SK-N-SH treated with all-trans-retinoic acid at 6 μM for 48 hours (cell line): ENCODE results near the gene MAB21L4.

Source experiments
- ATAC-seq: fragments of 200-7000 bp; cut with Tn5 transposase; 3 replicates; pipeline ENCODE4 v1.9.1; 2020; ENCODE audit warnings: mild to moderate bottlenecking, moderate library complexity
- ARNTL ChIP-seq: fragments of 450-650 bp; formaldehyde crosslinking; IDR thresholded peaks from 2 replicates; pipeline ENCODE4 v1.5.0; 2020; ENCODE audit warnings: low read depth, mild to moderate bottlenecking, moderate library complexity, borderline replicate concordance
- BACH2 ChIP-seq: fragments of 250-450 bp; sonication (Bioruptor Pico); IDR thresholded peaks from 2 replicates; pipeline ENCODE4 v1.9.0; 2021; ENCODE audit warnings: mild to moderate bottlenecking, borderline replicate concordance
- CSDC2 ChIP-seq: fragments of 250-450 bp; sonication (Bioruptor Pico); IDR thresholded peaks from 2 replicates; pipeline ENCODE4 v1.5.0; 2020; ENCODE audit warnings: mild to moderate bottlenecking, moderate library complexity
- GLIS3 ChIP-seq: fragments of 250-450 bp; sonication (Bioruptor Pico); IDR thresholded peaks from 2 replicates; pipeline ENCODE4 v1.5.0; 2020; ENCODE audit warnings: mild to moderate bottlenecking, moderate library complexity
- ISL1 ChIP-seq: fragments of 250-450 bp; sonication (Bioruptor Pico); IDR thresholded peaks from 2 replicates; pipeline ENCODE4 v2.1.2; 2022; ENCODE audit warnings: mild to moderate bottlenecking, moderate library complexity
- OSR1 ChIP-seq: fragments of 250-450 bp; sonication (Bioruptor Pico); IDR thresholded peaks from 2 replicates; pipeline ENCODE4 v1.8.0; 2022; ENCODE audit warnings: moderate library complexity, mild to moderate bottlenecking, inconsistent platforms
- PPARA ChIP-seq: fragments of 250-450 bp; sonication (Bioruptor Pico); IDR thresholded peaks from 2 replicates; pipeline ENCODE4 v1.5.0; 2020; ENCODE audit warnings: mild to moderate bottlenecking, borderline replicate concordance
- RARB ChIP-seq: fragments of 250-450 bp; sonication (Bioruptor Pico); IDR thresholded peaks from 2 replicates; pipeline ENCODE4 v1.8.0; 2021; ENCODE audit warnings: mild to moderate bottlenecking, moderate library complexity
- SNAI2 ChIP-seq: fragments of 250-450 bp; sonication (Bioruptor Pico); IDR thresholded peaks from 2 replicates; pipeline ENCODE4 v1.5.0; 2020; ENCODE audit warnings: mild to moderate bottlenecking, moderate library complexity
- ZC3H10 ChIP-seq: fragments of 250-450 bp; sonication (Bioruptor Pico); IDR thresholded peaks from 2 replicates; pipeline ENCODE4 v1.5.1; 2021; ENCODE audit warnings: mild to moderate bottlenecking, moderate library complexity
- ZFP3 ChIP-seq: fragments of 250-450 bp; sonication (Bioruptor Pico); IDR thresholded peaks from 2 replicates; pipeline ENCODE4 v1.5.0; 2020; ENCODE audit warnings: mild to moderate bottlenecking, moderate library complexity
- ZNF565 ChIP-seq: fragments of 450-650 bp; formaldehyde crosslinking; conservative IDR thresholded peaks from 2 replicates; pipeline ENCODE4 v1.5.0; 2020; ENCODE audit warnings: low read depth, mild to moderate bottlenecking, moderate library complexity
- ZNF8 ChIP-seq: fragments of 450-650 bp; formaldehyde crosslinking; IDR thresholded peaks from 2 replicates; pipeline ENCODE4 v1.5.0; 2020; ENCODE audit warnings: mild to moderate bottlenecking, moderate library complexity
- TF ChIP-seq, protein P1 (sequence below): fragments of 250-450 bp; sonication (Bioruptor Pico); IDR thresholded peaks from 2 replicates; pipeline ENCODE4 v1.5.1; 2021; ENCODE audit warnings: mild to moderate bottlenecking, moderate library complexity
- TF ChIP-seq, protein P2 (sequence below): fragments of 250-450 bp; sonication (Bioruptor Pico); IDR thresholded peaks from 2 replicates; pipeline ENCODE4 v1.5.0; 2020; ENCODE audit warnings: mild to moderate bottlenecking, moderate library complexity
- TF ChIP-seq, protein P3 (sequence below): fragments of 250-450 bp; sonication (Bioruptor Pico); IDR thresholded peaks from 2 replicates; pipeline ENCODE4 v1.8.0; 2020; ENCODE audit warnings: mild to moderate bottlenecking, moderate library complexity, borderline replicate concordance
- TF ChIP-seq, protein P4 (sequence below): fragments of 250-450 bp; sonication (Bioruptor Pico); IDR thresholded peaks from 2 replicates; pipeline ENCODE4 v1.5.1; 2020; ENCODE audit warnings: low read depth, mild to moderate bottlenecking, moderate library complexity

The MAB21L4 gene

DNA sequence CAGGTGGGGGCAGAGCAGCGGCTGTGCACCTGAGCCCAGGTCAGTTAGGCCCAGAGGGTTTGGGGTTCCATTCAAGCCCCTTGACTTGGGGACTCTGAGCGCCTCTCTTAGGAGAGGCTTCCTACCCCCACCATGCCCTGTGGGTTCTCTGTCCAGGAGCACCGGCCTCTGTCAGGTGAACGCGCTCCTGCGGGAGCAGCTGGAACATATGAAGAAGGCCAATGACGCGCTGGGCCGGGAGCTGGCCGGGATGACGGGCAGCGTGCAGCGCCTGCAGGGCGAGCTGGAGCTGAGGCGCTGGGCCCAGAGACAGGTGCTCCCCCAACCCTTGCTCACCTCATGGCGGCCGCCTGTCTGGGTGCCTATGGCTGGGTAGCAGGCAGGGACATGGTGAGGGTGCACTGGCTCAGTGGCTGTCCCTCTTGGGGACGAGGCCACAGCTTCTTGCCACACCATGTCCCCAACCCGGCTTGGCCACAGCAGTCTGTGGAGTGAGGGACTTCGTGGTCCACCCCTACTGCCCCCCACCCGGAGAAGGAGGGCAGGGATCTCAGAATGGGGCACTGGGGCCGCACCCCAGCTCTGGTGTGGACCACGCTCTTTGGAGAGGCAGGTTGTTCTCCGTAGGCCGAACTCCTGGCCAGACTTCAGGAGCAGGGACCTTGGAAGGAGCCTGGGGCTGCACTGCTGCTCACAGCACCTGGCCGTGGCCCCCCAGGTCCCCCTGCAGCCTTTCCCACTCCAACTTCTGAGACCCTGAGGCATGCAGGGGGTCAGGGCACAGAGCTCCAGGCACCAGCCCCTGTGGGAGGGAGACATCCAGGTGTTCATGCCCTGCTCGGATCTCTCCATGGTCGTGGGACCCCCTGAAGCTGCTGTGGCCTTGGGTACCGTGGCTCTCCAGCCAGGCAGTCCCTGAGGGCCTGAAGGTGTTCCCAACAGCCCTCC is 29.9 kb upstream of the MAB21L4 start (continued):
- TF ChIP-seq, protein P1, sequence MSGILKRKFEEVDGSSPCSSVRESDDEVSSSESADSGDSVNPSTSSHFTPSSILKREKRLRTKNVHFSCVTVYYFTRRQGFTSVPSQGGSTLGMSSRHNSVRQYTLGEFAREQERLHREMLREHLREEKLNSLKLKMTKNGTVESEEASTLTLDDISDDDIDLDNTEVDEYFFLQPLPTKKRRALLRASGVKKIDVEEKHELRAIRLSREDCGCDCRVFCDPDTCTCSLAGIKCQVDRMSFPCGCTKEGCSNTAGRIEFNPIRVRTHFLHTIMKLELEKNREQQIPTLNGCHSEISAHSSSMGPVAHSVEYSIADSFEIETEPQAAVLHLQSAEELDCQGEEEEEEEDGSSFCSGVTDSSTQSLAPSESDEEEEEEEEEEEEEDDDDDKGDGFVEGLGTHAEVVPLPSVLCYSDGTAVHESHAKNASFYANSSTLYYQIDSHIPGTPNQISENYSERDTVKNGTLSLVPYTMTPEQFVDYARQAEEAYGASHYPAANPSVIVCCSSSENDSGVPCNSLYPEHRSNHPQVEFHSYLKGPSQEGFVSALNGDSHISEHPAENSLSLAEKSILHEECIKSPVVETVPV (CRISPR knock-in tag): no peak
- no peak for TF ChIP-seq SNAI2 (CRISPR knock-in tag)
- TF ChIP-seq OSR1: no peak
- TF ChIP-seq, all 23 proteins: peak for 0

DNA sequence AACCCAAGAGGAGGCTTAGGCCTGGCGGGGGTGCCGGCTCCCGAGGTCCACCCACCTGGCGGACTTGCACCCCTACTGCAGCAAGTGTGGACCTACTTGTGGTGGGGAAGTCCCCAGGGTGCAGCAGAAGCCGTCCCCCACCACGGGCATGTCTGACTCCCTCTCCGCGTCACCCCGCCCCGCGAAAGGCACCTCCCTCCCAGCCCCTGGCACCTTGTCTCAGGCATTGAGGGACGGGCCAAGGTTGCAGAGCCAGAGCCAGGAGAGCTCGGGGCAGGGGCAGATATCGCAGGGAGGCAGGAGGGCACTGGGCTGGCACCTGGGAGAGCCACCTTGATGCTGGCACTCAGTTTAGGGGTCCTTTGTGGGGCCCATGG is 29.2 kb upstream of the MAB21L4 start:
- no peak for ATAC-seq
- TF ChIP-seq ARNTL (CRISPR knock-in tag): no peak
- TF ChIP-seq, protein P2, sequence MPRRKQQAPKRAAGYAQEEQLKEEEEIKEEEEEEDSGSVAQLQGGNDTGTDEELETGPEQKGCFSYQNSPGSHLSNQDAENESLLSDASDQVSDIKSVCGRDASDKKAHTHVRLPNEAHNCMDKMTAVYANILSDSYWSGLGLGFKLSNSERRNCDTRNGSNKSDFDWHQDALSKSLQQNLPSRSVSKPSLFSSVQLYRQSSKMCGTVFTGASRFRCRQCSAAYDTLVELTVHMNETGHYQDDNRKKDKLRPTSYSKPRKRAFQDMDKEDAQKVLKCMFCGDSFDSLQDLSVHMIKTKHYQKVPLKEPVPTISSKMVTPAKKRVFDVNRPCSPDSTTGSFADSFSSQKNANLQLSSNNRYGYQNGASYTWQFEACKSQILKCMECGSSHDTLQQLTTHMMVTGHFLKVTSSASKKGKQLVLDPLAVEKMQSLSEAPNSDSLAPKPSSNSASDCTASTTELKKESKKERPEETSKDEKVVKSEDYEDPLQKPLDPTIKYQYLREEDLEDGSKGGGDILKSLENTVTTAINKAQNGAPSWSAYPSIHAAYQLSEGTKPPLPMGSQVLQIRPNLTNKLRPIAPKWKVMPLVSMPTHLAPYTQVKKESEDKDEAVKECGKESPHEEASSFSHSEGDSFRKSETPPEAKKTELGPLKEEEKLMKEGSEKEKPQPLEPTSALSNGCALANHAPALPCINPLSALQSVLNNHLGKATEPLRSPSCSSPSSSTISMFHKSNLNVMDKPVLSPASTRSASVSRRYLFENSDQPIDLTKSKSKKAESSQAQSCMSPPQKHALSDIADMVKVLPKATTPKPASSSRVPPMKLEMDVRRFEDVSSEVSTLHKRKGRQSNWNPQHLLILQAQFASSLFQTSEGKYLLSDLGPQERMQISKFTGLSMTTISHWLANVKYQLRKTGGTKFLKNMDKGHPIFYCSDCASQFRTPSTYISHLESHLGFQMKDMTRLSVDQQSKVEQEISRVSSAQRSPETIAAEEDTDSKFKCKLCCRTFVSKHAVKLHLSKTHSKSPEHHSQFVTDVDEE (CRISPR knock-in tag): no peak

DNA sequence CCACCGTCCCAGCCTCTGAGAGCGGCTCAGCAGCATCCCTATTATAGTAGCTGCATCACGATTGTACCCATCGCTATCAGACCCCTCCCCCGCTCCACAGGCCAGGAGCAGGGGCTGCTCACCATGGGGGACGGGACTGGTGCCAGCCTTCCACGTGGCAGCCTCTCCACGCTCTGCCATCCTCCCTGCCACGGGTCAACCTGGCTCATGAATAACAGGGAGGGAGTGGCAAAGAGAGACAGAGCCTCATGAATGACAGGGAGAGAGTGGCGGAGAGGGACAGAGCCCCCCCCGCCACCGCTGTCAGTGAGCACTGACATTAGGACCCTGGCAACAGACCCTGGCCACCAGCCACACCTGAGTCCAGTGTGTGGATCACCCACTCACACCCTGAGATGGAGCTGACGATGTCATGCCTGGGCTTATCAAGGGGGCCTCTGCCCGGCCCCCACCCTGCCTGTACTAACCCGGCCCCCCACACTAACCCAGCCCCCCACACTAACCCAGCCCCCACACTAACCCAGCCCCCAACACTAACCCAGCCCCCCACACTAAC is 27.1 kb upstream of the MAB21L4 start:
- no peak for TF ChIP-seq ZC3H10
- TF ChIP-seq OSR1: no peak
- TF ChIP-seq, protein P3, sequence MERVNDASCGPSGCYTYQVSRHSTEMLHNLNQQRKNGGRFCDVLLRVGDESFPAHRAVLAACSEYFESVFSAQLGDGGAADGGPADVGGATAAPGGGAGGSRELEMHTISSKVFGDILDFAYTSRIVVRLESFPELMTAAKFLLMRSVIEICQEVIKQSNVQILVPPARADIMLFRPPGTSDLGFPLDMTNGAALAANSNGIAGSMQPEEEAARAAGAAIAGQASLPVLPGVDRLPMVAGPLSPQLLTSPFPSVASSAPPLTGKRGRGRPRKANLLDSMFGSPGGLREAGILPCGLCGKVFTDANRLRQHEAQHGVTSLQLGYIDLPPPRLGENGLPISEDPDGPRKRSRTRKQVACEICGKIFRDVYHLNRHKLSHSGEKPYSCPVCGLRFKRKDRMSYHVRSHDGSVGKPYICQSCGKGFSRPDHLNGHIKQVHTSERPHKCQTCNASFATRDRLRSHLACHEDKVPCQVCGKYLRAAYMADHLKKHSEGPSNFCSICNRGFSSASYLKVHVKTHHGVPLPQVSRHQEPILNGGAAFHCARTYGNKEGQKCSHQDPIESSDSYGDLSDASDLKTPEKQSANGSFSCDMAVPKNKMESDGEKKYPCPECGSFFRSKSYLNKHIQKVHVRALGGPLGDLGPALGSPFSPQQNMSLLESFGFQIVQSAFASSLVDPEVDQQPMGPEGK: no peak
- no peak for TF ChIP-seq CSDC2 (CRISPR knock-in tag)
- no peak for TF ChIP-seq ZNF565 (CRISPR knock-in tag)
- TF ChIP-seq ISL1 (CRISPR knock-in tag): no peak
- TF ChIP-seq, protein P4, sequence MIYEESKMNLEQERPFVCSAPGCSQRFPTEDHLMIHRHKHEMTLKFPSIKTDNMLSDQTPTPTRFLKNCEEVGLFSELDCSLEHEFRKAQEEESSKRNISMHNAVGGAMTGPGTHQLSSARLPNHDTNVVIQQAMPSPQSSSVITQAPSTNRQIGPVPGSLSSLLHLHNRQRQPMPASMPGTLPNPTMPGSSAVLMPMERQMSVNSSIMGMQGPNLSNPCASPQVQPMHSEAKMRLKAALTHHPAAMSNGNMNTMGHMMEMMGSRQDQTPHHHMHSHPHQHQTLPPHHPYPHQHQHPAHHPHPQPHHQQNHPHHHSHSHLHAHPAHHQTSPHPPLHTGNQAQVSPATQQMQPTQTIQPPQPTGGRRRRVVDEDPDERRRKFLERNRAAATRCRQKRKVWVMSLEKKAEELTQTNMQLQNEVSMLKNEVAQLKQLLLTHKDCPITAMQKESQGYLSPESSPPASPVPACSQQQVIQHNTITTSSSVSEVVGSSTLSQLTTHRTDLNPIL (CRISPR knock-in tag): no peak
- TF ChIP-seq RARB (CRISPR knock-in tag): no peak
- no peak for TF ChIP-seq PPARA (CRISPR knock-in tag)
- TF ChIP-seq GLIS3: no peak
- TF ChIP-seq, protein P1 (CRISPR knock-in tag): no peak
- no peak for TF ChIP-seq BACH2 (CRISPR knock-in tag)
- TF ChIP-seq, protein P2 (CRISPR knock-in tag): no peak
- no peak for TF ChIP-seq ZFP3
- TF ChIP-seq ZNF8 (CRISPR knock-in tag): no peak
- TF ChIP-seq, all 23 proteins: peak for 0
- ATAC-seq: no peak
